ENCODE measurements around the gene ADGRG1.

The ADGRG1 gene

DNA sequence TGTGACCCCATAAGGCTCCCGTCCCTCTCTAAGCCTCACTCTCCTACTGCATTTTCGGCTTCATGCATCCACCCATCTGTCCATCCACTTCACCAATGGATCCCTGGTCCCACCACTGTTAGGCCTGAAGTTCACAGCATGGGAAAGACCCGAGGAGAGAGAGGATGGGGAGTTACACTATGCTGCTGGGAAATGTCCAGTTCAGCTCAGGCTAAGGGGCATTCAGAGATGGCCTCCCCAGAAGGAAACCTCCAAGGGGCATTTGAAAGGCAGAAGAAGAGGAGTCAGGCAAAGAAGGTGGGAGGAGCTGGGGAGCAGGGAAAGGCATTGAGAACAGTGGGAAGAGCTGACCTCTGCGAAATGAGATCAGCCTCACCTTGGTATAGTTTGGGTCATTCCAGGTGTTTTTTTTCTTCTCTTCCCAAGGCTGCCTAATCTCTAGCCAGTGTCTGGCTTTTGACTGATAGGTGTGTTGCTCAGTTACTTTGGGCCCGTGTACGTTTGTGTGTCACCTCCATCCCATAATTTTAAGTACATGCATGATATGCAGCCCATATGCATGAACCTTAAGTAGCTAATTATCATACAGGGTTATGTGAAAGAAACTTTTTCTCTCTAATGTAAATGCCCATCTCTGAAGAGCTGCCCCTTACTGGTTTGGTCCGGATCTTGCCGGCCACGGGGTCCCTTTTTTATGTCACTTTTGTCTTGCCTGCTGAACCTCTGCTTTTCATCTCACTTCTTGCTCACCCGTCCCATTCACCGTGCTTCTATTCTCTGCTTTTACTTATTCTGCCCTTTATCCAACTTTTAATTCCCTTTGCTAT, 54.6 kb downstream of the ADGRG1 start:
- DNase-seq (ENCODE audit: low read depth in 2 of 2): no peak

DNA sequence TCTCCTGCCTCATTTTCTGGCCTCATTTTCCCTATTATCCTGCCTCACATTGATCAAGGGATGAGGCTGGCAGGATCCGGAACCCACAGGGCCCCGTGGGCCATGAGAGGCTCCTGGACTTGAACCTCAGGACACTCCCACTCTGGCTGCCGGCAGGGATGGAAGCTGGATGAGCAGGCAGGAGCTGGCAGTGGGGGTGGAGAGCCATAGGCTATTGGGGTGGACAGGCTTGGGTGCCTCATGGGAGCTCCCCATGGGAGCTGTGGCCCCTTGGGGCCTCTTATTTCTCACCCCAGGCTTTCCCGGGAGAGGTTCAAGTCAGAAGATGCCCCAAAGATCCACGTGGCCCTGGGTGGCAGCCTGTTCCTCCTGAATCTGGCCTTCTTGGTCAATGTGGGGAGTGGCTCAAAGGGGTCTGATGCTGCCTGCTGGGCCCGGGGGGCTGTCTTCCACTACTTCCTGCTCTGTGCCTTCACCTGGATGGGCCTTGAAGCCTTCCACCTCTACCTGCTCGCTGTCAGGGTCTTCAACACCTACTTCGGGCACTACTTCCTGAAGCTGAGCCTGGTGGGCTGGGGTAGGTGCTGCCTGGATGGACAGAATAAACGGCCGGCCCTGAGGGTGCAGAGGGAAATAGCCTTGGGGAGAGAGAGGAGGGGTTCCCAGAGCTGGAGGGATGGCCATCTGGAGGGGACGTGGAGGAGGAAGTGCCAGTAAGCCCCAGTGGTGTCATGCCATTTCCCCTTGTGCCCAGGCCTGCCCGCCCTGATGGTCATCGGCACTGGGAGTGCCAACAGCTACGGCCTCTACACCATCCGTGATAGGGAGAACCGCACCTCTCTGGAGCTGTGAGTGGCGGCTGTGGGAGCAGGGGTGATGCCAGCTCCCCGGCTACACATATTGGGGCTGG, 55.5 kb downstream of the ADGRG1 start:
- DNase-seq (ENCODE audit: low read depth in 2 of 2): no peak

DNA sequence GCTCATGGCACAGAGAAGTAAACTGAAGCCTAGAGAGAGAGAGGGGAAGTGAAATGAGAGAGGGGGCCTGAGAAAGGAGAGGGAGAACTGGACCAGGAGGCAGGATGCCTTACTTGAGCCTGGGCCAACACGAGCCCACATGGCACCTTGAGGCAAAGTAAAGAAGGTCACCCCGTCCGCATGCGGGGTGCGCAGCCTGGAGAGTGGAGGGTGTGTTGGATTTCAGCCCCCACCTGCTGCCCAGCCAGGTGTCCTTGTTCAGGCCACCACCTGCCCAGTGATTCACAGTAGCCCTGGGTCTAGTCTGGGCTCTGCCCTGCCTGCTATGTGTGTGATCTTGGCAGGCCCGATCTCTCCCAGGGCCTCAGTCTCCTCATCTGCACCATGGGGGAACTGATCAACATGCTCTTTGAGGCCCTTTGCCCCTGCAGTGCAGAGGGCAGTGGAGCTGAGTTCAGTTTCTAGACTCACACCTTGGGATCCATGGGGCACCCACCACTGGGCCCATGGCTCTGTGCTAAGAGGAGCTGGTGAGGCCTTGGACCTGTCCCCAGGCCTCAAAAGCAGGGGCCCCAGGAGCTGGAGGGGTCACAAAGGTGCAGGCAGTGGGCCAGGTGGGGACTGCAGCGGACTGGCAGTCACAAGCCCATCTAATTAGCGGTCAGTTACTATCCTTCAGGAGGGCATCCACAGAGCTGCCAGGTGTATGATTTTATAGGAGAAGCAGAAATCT, 56.4 kb downstream of the ADGRG1 start:
- DNase-seq (ENCODE audit: low read depth in 2 of 2): no peak

DNA sequence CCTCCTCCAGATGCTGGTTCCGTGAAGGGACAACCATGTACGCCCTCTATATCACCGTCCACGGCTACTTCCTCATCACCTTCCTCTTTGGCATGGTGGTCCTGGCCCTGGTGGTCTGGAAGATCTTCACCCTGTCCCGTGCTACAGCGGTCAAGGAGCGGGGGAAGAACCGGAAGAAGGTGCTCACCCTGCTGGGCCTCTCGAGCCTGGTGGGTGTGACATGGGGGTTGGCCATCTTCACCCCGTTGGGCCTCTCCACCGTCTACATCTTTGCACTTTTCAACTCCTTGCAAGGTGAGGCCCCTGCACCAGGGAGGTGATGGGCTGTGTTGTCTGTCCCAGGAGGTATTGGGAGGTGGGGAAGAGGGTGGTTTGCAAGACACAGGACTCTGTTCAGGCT, 57.2 kb downstream of the ADGRG1 start:
- no peak for DNase-seq (ENCODE audit: low read depth in 2 of 2)

DNA sequence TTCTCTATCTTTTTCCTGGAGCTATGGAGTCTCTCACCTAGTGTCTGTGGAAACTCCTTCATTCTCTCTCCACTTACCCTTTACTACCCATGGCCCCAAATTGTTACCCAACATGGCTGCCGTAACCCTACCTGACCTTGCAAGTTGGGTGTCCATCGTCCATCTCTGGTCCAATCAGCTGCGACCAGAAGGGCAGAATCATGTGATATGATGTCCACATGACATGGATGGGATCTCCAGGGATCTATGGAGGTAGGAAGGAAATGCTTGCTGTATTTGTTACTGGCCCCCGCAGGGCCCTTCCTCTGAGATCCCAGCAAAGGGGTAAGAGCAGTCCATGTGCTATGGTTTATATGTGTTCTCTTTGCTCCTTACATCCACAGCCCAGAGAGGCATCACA, 58.1 kb downstream of the ADGRG1 start:
- DNase-seq (ENCODE audit: low read depth in 2 of 2): no peak

DNA sequence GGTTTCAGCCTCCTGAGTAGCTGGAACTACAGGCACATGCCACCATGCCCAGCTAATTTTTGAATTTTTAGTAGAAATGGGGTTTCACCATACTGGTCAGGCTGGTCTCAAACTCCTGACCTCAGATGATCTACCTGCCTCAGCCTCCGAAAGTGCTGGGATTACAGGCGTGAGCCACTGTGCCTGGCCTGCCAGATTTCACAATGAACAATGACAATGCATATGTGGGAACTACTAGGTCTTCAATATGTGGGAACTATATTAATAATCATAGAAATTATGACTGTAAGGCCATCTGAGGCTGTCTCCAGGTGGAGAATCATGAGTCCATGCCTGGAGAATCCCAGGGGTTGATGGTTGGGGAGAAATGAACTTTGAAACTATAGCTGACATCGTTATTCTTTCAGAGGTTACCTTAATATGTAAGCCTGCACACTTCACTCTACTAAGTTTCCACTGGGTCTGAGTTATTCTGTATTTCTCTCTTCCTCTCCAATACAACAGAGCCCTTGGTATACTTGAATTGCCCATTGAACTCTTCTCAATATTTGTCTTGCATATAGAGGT, 59.0 kb downstream of the ADGRG1 start:
- DNase-seq (ENCODE audit: low read depth in 2 of 2): no peak

DNA sequence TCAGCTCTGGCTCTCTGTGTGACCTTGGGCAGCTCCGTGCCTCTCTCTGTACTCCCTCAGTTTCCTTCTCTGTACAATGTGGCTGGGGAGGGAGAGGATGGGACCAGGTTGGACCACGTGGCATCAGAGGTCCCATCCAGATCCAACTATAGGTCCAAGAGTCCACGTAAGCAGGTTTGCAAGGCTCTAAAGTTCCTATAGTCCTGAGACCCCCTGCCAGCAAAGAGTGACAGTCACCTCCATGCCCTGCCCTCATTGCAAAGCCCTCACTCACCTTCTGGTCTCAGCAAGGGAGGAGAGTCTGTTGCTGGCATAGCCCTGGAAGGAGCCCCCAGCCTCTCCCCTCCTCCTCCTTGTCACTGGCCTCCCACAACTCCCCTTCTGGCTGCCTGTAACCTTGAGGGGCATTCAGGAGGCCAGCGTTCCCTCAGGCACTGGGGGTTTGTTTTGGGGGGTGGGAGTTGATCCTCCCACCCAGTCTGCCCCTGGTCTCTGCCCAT, 60.1 kb downstream of the ADGRG1 start:
- no peak for DNase-seq (ENCODE audit: low read depth in 2 of 2)

DNA sequence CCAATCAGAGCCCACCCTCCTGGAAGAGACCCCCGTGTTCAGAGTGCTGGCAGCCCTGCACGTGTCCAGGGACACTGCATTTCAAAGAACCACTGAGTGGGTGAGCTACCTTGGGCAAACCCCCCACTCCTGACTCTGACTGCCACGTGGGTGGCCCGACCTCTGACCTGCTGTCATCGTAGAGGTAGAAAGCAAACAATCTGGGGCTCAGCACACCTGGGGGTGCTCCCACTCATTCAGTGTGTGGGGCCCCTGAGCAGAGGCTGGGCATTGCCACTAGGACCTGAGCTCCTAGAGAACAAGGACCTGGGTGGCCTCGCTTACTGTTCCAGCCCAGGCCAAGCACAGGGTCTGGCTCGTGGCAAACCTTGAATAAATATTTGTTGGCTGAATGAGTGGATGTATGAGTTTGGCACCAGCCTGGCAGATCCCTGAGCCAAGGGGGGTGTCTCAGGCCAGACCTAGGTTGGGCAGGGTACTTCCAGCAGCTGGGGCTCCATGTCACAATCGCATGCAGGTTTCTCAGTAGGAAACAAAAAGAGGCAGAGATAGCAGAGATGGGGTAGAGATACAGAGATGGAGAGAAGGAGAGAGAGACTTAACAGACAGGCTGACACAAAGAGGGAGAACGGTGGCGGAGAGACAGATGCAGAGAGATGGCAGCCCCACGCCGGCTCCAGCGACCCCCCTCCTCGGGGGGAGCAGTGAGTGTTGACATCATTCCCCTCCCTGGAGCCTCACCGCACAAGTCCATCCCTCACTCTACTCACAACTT, 60.7 kb downstream of the ADGRG1 start:
- DNase-seq (ENCODE audit: low read depth in 2 of 2): no peak

DNA sequence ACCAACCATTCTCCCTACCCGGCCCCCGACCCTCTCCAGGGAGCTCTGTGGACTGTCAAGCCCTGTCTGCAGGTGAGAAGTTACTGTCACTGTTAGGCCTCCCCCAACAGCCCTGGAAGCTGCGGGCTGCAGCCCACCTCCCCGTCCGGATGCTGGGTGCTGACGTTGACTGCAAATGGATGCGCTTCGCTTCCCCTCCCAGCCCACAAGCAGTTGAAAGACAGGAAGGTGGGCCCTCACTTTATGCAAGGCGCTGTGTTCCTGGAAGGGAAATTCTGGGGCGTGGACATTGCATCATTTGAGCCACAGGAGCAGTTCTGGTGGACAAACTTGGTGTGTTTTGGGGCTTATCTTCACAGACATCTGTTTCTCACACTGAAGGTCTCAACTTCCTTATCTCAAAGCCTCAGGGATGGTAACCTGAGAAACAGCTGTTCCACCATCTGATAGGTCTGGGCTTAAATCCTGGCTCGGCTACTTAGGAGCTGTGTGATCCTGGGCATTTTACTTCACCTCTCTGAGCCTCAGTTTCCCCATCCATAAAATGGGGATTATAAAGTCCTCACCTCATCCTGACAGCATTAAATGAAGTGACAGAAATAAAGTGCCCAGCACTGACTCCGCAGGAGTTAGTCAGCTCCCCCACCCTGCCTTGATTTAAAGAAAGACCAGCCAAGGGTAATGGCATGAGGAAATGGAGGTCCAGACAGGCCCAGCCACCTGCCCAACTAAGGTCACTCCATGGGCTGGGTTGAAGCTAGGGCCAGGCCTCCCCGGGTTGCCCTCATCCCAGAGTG, 61.5 kb downstream of the ADGRG1 start:
- no peak for DNase-seq (ENCODE audit: low read depth in 2 of 2)

DNA sequence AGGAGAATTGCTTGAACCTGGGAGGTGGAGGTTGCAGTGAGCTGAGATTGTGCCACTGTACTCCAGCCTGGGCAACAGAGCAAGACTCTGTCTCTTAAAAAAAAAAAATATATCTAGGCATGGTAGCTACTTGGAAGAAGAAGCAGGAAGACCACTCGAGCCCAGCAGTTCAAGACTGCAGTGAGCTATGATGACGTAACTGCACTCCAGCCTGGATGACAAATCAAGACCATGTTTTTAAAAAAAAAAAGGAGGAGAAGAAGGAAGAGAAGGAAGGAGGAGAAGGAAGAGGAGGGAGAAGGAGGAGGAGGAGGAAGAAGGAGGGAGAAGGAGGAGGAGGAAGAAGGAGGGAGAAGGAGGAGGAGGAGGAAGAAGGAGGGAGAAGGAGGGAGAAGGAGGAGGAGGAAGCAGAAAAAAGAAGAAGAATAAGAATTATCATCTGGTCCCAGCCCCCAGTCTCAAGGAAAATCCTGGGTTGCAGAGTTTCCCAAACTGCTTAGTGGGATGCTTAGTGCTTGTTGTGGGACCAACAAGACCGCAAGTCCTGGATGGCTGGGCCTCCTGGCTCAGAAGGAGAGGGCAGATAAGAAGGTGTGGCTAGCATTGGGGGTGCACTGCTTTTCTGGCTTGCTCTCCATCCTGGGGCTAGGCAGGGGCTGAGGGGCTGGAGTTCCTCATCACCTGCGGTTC, 62.5 kb downstream of the ADGRG1 start:
- no peak for DNase-seq (ENCODE audit: low read depth in 2 of 2)

DNA sequence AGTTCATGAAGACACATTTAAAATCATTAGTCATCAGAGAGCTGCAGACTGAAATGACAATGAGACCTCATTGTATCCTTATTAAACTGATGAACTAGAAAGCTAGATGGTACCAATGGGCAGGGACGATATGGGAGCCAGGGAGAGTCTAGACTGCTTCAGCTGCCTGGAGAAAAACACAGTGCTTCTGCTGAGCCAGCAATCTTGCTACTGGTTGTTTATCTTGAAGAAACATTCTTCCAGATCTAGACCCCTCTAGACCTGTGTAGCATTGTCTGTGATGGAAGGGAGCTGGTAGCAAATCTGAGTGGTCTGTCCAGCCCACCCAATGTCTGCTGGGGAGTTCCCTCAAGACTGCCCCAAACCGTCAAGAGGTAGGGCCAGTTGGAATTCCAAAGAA, 64.2 kb downstream of the ADGRG1 start:
- DNase-seq (ENCODE audit: low read depth in 2 of 2): no peak

DNA sequence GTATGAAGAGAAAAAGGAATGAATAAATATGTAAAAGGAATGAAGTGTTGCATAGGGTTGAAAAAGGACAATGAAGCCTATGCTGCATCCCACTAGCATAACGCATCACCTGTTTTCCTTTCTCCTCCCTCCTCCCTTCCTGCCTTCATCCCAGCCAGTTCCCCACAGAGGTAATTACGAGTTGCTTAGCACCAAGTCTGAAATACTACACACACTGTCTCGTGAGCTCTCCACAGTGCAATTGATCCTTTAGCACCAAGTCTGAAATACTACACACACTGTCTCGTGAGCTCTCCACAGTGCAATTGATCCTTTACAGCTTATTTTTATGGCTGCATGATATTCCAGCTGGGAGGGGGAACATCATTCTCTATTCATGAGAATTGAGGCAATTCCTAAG, 65.1 kb downstream of the ADGRG1 start:
- no peak for DNase-seq (ENCODE audit: low read depth in 2 of 2)

DNA sequence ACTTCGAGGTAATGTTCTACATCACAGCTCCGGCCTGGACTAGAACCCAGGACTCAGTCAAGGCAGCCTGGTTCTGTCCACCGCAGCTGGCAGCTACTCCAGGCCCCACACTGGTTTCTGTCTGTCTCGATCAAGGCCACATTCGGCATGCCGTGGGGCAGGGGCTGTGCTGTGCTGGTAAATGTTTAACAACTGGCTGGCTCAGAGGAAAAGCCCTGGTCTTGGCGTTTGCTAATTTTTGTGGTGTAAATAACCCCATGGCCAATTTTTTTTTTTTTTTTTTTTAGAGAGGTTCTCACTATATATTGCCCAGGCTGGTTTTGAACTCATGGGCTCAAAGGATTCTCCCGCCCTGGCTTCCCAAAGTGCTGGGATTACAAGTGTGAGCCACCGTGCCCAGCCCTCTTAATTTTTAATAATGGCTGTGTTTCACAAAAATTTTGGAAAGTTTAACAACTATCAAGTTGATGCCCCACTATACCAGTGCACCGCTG, 65.8 kb downstream of the ADGRG1 start:
- no peak for DNase-seq (ENCODE audit: low read depth in 2 of 2)

DNA sequence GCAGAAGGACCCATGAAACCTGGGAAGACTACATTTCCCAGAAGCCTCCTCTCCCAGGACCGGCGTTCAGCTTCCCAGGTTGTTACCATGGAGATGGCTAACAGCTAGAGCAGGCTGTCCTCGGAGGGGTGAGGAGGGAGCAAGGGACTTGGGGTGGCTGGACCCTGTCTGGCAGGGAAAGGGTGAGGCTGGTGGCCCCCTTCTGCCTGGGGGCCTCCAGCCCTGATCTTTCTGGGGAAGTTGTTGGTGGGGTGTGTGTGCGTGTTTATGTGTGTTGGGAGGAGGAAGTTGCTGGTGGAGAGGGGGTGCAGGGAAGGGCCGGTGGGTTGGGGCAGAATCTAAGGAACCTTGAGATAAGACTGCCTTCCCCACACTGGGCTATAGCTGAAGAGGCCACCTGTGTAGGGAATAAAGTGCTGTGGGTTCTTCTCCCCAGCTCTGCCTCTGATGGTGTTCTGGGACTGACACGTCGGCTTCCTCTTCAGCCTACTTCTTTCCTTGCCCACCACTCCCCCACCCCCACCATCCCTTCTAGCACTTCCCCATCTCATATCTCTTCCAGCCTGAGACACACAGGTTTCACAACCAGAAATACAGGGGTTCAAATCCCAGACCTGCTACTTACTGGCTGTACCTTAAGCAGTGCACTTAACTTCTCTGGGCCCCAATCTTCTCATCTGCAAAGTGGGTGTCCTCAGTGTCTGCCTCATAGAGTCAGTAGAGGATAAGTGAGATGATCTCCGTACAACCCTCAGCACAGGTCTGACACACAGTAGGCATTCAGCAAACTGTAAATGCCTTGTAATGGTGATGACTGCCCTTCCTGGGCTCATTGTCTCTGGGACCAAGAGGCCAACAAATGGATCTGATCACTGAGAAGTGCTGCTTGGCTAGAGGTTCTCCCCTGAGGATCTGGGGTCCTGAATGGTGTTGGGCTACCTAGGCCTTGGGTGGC, 66.6 kb downstream of the ADGRG1 start, which contains the start of gene DRC7:
TSS of gene DRC7 (plus strand) at position 82 of the 955 bp plus-strand sequence. CDS start 3,144 bp downstream, outside the sequence.
- DNase-seq (ENCODE audit: low read depth in 2 of 2): no peak

DNA sequence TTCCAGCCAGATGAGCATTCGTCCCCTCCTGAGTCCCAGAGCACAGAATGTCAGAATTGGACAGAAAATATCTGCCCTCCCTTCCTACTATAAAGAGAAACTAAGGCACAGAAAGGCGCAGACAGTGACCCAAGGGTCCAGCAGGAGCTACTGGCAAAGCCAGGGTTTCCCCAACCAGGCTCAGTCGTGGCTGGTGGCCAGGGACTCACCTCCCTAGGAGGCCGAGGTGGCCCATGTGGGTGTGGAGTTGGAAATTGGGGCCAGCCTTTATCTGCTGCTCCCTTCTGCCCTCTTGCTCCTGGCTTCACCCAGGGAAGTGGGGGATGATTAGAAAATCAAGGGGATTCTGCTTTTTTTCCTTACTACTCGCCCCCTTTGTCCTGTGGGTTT, 67.2 kb downstream of the ADGRG1 start:
- no peak for DNase-seq (ENCODE audit: low read depth in 2 of 2)

DNA sequence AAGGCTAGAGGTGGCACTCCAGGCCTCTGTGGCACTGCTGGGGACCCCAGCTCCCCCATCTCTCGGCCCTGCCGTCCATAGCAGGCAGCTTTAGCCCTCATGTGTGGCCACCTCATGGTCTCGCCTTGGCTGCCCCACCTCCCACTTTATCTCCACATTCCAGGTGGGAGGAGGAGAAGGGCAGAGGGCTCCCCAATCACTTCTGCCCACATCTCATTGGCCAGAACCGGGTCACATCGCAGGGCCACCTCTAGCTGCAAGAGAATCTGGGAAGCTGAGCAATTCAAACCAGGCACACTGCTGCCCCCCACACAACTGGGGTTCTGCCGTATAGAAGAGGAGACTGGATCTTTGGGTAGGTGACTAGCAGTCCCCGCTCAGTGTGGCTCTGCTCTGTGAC, 67.8 kb downstream of the ADGRG1 start:
- DNase-seq (ENCODE audit: low read depth in 2 of 2): no peak

DNA sequence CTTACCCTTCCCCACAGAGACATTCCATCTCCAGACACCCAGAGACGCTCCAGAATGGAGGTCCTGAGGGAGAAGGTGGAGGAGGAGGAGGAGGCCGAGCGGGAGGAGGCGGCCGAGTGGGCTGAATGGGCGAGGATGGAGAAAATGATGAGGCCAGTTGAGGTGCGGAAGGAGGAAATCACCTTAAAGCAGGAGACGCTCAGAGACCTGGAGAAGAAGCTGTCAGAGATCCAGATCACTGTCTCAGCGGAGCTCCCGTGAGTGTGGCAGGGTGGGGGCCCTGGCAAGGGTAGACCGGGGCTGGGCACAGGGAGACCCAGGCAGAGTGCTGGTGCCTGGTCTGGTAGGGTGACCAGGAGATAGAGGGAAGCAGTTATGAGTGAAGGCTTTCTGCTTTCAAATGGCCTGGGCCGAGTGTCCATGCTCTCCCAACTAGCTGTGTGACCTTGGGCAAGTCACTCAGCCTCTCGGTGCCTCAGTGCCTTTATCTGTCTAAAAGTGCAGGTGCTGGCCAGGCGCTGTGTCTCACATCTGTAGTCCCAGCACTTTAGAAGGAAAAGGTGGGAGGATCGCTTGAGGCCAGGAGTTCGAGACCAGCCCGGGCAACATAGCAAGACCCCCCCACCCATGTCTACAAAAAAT, 69.6 kb downstream of the ADGRG1 start:
- no peak for DNase-seq (ENCODE audit: low read depth in 2 of 2)

All from stimulated activated CD4-positive, alpha-beta T cell treated with anti-CD3 and anti-CD28 coated beads, Interleukin-15, amount 100 ng/mL, for 48 hours (primary cell).